PC-9 (cell line): Measurements from ENCODE around the gene CARD11.

Experiments
- CTCF ChIP-seq: fragments of 200-600 bp; sonication (generic); conservative IDR thresholded peaks from 2 replicates; pipeline ENCODE4 v1.6.1; 2017; ENCODE audit warnings: mixed run types, antibody characterized with exemption, mild to moderate bottlenecking, moderate library complexity
- EZH2 ChIP-seq: fragments of 200-600 bp; sonication (generic); IDR thresholded peaks from 2 replicates; pipeline ENCODE4 v1.8.0; 2017; ENCODE audit warnings: antibody characterized with exemption, low read depth

- TF ChIP-seq CTCF (no peak), EZH2 (no peak)
These were observed 12.8 kb upstream of the CARD11 start for GRCh38 chr7:3056234-3057065.
